Lower leg skin (tissue), 3 donors: ENCODE measurements around the gene ACAD10.

Experiments used
- POLR2A ChIP-seq, 2 donors: fragments of 450-650 bp; IDR thresholded peaks; one replicate each; pipeline ENCODE4 v1.6.1; 2016 to 2017; ENCODE audit warnings: antibody characterized with exemption in 2 of 2, mild to moderate bottlenecking in 1 of 2, moderate library complexity in 1 of 2
- TF ChIP-seq, protein P1 (sequence below), 3 donors: fragments of 450-650 bp; IDR thresholded peaks; one replicate each; pipeline ENCODE4 v1.5.1; 2016; ENCODE audit warnings: antibody characterized with exemption in 3 of 3, mild to moderate bottlenecking in 3 of 3, moderate library complexity in 2 of 3

DNA sequence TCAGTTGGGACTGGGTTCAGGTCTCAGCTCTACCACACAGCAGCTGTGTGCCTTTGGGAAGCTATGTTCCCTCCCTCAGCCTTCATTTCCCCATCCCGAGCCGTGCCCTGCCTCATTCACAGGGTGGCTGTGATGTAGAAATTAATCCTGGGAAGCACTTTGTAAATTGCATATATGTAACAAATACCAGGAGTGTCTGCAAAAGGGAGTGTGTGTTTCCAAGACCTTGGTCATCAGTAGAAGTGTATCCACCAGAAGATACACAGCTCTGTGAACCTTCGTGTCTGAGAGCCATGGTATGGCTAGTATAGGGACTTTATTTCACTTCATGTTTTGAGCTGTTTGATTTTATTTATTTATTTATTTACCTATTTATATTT, 107.0 kb downstream of the ACAD10 start:
- TF ChIP-seq POLR2A (IDR thresholded peaks at IDR 0.05) = no peak
- TF ChIP-seq, protein P1, sequence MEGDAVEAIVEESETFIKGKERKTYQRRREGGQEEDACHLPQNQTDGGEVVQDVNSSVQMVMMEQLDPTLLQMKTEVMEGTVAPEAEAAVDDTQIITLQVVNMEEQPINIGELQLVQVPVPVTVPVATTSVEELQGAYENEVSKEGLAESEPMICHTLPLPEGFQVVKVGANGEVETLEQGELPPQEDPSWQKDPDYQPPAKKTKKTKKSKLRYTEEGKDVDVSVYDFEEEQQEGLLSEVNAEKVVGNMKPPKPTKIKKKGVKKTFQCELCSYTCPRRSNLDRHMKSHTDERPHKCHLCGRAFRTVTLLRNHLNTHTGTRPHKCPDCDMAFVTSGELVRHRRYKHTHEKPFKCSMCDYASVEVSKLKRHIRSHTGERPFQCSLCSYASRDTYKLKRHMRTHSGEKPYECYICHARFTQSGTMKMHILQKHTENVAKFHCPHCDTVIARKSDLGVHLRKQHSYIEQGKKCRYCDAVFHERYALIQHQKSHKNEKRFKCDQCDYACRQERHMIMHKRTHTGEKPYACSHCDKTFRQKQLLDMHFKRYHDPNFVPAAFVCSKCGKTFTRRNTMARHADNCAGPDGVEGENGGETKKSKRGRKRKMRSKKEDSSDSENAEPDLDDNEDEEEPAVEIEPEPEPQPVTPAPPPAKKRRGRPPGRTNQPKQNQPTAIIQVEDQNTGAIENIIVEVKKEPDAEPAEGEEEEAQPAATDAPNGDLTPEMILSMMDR (IDR thresholded peaks at IDR 0.05) = no peak
